AML-193 (cell line): ENCODE results near the gene CPT1A.

Experiments used
- DNase-seq, 2 experiments: peaks; one replicate each; lab custom pipeline; 2025; lab: John Stamatoyannopoulos, UW

CPT1A gene

GRCh38 chr11:68757711-68758110 lies 84.0 kb downstream of the CPT1A start:
- no peak for DNase-seq

- no peak for DNase-seq
Measured at GRCh38 chr11:68756171-68756766, 85.4 kb downstream of the CPT1A start.

GRCh38 chr11:68753300-68753699 lies 88.4 kb downstream of the CPT1A start:
- DNase-seq: no peak

GRCh38 chr11:68751331-68751856 lies 90.3 kb downstream of the CPT1A start, which contains the start of gene TESMIN:
TESMIN (minus strand) TSS chr11:68751520; CDS start chr11:68750660, 860 bp downstream.
- DNase-seq: peak; percentile 81 to 87

- no peak for DNase-seq
Measured at GRCh38 chr11:68751004-68751325, 90.8 kb downstream of the CPT1A start.

- DNase-seq: no peak
Measured at GRCh38 chr11:68750195-68751003, 91.3 kb downstream of the CPT1A start.

- no peak for DNase-seq
Measured at GRCh38 chr11:68749229-68750123, 92.2 kb downstream of the CPT1A start.

- DNase-seq: no peak
Measured at GRCh38 chr11:68748061-68748460, 93.7 kb downstream of the CPT1A start.

GRCh38 chr11:68743539-68743938 lies 98.2 kb downstream of the CPT1A start:
- no peak for DNase-seq

GRCh38 chr11:68741463-68741862 lies 100.3 kb downstream of the CPT1A start:
- DNase-seq: no peak

- no peak for DNase-seq
Measured at GRCh38 chr11:68735646-68736045, 106.1 kb downstream of the CPT1A start.

- DNase-seq: no peak
Measured at GRCh38 chr11:68735125-68735524, 106.6 kb downstream of the CPT1A start.

- DNase-seq: no peak
Measured at GRCh38 chr11:68734111-68734510, 107.6 kb downstream of the CPT1A start.

- DNase-seq: no peak
Measured at GRCh38 chr11:68727783-68728182, 113.9 kb downstream of the CPT1A start.

- DNase-seq: peak; percentile 22 to 36
Measured at GRCh38 chr11:68724293-68724692, 117.4 kb downstream of the CPT1A start.

GRCh38 chr11:68722143-68722542 lies 119.6 kb downstream of the CPT1A start:
- DNase-seq: no peak

GRCh38 chr11:68721075-68721474 lies 120.6 kb downstream of the CPT1A start:
- DNase-seq: no peak

GRCh38 chr11:68715456-68716122 lies 126.1 kb downstream of the CPT1A start:
- DNase-seq: no peak

- no peak for DNase-seq
Measured at GRCh38 chr11:68714060-68714856, 127.5 kb downstream of the CPT1A start.

- DNase-seq: no peak
Measured at GRCh38 chr11:68711114-68711513, 130.6 kb downstream of the CPT1A start.

GRCh38 chr11:68710409-68710808 lies 131.3 kb downstream of the CPT1A start:
- DNase-seq: no peak
